ENCODE results near the gene MTG1.

Gene MTG1

GRCh38 chr10:133452453-133452852 is 58.5 kb downstream of the MTG1 start:
- no peak for DNase-seq (ENCODE audit: low spot score)

DNA sequence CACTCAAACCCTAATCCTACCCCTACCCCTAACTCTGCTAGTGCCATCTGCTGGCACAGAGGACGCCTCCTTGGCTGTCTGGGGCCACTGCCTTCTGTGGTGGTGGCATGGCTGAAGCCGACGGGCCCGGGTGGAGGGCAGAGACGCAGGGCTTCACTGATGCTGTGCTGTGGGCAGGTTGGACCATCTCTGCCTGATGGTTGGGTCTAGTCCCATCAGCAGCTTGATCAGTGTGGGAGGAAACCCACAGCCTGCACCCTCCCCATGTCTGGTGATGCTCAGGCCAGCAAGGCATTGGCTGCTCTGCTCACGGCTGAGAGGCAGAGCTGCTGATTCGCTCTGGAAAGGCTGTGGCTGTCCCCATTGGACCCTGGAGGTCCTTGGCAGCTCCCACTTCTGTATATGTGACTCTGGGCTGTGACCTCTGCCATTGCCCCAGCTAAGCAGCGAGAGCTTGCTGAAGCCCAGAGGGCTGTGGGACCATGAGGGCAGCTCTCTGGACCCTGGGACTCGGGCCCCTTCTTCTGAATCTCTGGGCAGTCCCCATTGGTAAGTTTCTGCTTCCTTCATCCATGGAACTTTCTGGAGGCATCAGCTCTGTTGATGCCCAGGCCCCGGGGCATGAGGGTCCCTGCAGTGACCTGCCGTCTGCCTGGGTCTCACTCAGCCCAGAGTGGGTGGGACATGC is 59.7 kb downstream of the MTG1 start, which contains the start of gene SCART1:
SCART1 (plus strand) TSS at position 430 of the 688 bp plus-strand sequence; CDS start at position 483, 53 bp downstream.
- DNase-seq (ENCODE audit: low spot score): no peak

- DNase-seq (ENCODE audit: low spot score): no peak
Measured at GRCh38 chr10:133454204-133454893, 60.4 kb downstream of the MTG1 start.

DNA sequence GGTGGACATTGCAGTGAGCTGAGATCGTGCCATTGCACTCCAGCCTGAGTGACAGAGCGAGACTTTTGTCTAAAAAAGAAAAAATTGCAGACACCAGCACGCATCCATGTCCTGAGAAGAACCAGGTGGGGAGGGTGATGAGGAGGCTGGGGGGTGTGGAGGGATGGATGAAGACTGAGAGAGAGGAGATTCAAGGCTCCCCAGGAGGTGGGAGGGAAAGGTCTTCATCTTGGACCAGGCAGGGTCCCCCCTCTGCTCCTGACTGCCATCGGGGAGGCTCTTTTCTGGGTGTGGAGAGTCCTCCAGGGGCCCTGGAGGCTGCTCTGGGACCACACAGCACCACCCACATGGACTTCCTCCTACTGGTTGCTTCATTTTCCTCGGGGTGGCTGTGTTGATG is 61.2 kb downstream of the MTG1 start:
- DNase-seq (ENCODE audit: low spot score): no peak

DNA sequence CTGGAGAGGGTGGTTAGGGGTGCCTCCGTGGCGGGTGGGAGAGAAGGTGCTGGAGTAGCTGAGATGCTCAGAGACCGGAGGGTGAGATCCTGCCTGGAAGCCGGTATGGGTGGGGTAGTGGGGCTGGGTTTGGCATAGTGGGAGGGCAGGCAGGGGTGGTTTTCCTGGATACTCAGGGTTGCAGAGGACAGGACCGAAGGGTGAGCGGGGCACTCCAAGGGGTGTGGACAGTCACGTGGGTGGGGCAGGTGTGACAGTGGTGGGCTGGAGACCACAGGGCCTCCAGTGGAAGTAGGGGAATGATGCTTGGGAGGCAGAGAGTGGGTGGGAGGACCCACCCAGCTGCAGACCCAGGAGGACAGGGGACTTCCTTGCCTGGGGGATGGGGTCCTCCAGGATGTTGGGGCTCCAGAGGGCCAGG is 61.7 kb downstream of the MTG1 start:
- no peak for DNase-seq (ENCODE audit: low spot score)

DNA sequence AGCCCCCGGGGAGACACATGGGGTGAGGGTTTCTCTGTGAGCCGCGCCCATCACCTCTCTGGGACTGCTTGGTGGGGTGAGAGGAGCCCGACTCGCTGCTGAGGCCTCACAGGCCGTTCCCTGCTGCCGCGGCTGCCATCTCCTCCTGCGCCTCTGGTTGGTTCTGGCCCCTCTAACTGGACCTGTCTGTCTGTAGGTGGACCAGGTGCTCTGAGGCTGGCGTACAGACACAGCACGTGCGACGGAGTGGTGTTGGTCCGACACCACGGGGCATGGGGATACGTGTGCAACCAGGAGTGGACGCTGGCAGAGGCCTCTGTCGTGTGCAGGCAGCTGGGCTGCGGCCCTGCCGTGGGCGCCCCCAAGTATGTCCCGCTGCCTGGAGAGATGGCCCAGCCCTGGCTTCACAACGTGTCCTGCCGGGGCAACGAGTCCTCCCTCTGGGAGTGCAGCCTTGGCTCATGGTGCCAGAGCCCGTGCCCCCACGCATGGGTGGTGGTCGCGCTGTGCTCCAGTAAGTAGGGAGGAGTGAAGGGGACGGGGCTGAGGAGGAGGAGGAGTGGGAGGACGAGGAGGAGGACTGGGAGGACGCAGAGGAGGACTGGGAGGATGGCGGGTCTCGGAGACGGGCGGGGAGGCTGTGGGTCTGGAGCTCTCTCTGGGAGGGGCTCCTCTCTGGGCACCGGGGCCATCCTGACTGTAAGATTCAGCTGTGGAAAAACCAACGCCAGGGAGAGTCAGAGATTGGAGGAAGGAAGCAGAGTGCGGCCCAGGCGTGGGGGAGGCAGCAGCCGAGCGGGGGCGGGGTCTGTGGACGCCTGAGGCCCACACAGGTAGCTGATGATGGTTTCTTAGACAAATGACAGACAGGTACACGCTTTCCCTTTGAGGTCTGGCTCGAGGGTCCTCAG is 62.3 kb downstream of the MTG1 start:
- no peak for DNase-seq (ENCODE audit: low spot score)

DNA sequence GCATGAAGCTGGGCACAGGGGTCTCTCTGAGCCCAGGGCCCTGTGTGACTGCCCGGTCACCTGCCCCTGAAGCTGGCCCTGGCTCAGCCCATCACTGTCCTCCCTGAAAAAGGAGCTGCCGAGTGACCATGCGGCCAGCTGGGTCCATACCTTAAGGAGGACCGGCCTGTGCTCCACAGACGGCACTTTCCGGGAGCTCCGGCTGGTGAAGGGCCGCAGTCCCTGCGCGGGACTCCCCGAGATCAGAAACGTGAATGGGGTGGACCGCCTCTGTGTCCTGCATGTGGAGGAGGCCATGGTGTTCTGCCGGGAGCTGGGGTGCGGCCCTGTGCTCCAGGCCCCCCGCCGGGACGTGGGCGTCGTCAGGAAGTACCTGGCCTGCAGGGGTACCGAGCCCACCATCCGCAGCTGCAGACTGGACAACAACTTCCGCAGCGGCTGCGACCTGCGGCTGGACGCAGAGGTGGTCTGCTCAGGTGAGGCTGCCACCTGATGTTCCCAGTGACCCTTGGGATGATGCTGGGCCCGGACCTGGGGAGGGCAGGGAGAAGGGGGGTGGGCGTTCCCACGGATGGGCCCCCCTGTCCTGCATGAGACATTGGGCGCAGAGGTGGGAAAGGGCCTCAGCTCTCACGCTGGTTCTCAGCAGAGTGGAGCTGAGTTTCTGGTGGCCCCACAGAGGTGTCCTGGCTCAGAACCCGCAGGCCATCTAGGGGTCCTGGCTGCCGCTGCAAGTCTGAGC is 63.3 kb downstream of the MTG1 start:
- DNase-seq (ENCODE audit: low spot score): no peak

DNA sequence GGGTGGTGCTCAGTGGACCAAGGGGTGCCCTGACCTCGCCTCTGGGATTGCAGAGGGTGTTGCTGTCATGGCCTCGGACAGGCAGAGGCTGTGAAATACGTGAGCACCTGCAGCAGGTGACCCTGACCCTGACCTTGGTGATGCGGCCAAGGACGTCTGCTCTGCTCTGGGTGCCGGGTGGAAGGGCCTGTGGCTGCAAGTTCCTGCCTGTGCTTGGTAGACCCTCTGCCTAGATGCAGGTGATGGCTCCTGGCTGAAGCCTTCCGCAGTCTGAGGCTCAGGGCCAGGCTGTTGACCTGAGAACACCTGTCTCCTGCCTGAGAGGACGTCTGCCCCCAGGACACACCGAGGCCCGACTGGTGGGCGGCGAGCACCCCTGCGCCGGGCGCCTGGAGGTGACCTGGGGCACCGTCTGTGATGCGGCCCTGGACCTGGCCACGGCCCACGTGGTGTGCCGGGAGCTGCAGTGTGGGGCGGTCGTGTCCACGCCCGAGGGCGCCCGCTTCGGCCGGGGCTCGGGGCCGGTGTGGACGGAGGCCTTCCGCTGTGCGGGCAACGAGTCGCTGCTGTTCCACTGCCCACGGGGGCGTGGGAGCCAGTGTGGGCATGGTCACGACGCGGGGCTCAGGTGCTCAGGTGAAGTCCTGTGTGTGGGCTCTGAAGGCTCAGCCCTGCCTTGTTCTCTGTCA is 64.2 kb downstream of the MTG1 start:
- no peak for DNase-seq (ENCODE audit: low spot score)

GRCh38 chr10:133458710-133459453 is 64.9 kb downstream of the MTG1 start:
- no peak for DNase-seq (ENCODE audit: low spot score)

GRCh38 chr10:133459454-133460207 is 65.7 kb downstream of the MTG1 start:
- no peak for DNase-seq (ENCODE audit: low spot score)

- DNase-seq (ENCODE audit: low spot score): no peak
Measured at GRCh38 chr10:133460208-133460769, 66.3 kb downstream of the MTG1 start.

GRCh38 chr10:133461027-133461426 is 67.1 kb downstream of the MTG1 start:
- no peak for DNase-seq (ENCODE audit: low spot score)

GRCh38 chr10:133461841-133462240 is 67.9 kb downstream of the MTG1 start:
- no peak for DNase-seq (ENCODE audit: low spot score)

DNA sequence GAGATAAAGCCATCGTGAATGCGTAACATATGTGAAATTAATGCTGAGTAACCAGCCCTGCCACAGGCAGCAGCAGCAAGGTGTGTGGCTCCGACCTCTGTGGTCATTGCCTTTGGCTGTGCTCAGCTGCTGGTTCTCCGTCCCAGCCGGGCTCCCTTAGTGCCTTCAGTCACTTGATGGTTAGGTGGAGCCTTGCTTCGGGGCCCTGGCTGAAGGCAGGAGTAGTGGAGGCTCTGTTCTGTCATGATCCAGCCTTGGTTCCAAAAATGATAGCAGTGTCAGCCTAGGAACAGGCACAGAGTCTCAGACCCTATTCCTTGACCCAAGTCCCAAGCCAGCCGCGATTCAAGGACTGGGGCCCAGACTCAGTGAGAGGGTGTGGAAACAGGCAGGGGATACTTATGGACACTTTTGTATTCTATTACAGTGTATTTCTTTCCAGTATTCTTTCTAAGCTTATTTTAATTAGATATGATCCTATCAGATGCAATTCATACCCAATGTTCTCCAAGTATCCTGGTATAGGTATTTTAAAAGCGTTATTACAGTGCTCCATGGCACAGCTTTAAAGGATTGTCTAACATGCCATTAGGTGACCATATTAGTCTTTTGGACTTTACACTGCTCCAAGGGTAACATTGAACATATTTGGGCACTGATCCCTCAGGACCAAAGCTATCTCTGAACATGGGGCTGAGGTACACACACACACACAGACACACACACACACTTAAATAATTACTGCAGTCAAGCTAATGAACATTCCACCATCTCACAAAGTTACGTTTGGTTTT is 68.8 kb downstream of the MTG1 start:
- DNase-seq (ENCODE audit: low spot score): no peak

GRCh38 chr10:133464582-133465031 is 70.7 kb downstream of the MTG1 start:
- no peak for DNase-seq (ENCODE audit: low spot score)

- no peak for DNase-seq (ENCODE audit: low spot score)
Measured at GRCh38 chr10:133465191-133465949, 71.4 kb downstream of the MTG1 start.

DNA sequence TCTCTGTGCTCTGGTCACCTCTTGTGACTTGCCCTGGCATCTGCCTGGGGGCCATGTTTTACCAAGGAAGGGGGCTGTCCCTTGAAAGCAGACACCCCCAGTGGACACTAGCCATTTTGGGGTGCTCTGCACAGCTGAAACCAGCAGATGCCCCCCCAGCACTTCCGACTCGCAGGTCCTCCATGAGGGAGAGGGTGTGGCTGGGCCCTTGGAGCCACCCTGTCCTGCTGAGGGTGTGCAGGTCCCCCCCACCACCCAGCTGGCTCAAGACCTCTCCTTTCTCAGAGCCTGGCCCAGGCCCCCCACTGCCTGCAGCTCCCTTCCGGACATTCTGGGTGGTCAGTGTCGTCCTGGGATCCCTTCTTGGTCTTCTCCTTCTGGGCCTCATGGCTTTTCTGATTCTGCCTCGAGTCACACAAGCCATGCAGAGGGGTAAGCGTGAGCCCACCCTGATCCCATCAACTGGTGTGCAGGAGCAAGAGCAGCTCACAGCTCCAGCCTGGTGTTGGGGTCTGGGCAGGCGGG is 72.1 kb downstream of the MTG1 start:
- DNase-seq (ENCODE audit: low spot score): no peak

Measured in kidney capillary endothelial cell (primary cell).